Uterus (tissue), 2 donors: Measurements from ENCODE around the gene SRCIN1.
"Not testable (repeated sequence)": the region's sequence is repeated elsewhere in the genome, so short reads cannot be mapped to it uniquely, and the experiment has no call there.

Source experiments
- CTCF ChIP-seq, 4 experiments: fragments of 200-600 bp in 2 of 4; fragments of 450-650 bp in 2 of 4; sonication (generic) in 2 of 4; IDR thresholded peaks; one replicate each; pipeline ENCODE4 v1.5.1; 2016 to 2019; ENCODE audit warnings: antibody characterized with exemption in 4 of 4, mild to moderate bottlenecking in 2 of 4, moderate library complexity in 1 of 4
- POLR2A ChIP-seq, 2 donors: fragments of 450-650 bp; IDR thresholded peaks; one replicate each; pipeline ENCODE4 v1.6.1; 2016; ENCODE audit warnings: antibody characterized with exemption in 2 of 2, mild to moderate bottlenecking in 1 of 2, moderate library complexity in 1 of 2

DNA sequence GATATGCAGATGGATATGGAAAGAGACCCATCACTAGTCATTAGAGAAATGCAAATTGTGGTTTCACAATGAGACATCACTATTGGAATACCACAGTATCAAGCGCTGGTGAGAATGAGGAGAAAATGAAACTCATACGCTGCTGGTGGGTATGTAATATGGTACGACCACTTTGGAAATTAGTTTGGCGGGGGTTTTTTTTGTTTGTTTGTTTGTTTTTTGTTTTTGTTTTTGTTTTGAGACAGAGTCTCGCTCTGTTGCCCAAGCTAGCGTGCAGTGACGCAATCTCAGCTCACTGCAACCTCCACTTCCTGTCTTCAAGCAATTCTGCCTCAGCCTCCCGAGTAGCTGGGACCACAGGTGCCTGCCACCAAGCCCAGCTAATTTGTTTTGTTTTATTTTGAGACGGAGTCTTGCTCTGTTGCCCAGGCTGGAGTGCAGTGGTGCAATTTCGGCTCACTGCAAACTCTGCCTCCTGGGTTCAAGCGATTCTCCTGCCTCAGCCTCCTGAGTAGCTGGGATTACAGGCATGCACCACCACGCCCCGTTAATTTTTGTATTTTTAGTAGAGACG lies 19.1 kb upstream of the SRCIN1 start:
- TF ChIP-seq CTCF, POLR2A (IDR thresholded peaks at IDR 0.05): not testable (repeated sequence)
